NCI-H2081 treated with DMSO at 0.1 percent for 48 hours (cell line): Measurements from ENCODE around the gene CSF3R.
A peak's percentile ranks its signal among the peaks of the same experiment; 100 is the strongest.

Experiments
- DNase-seq: peaks from one replicate; lab custom pipeline; 2025; lab: John Stamatoyannopoulos, UW

CSF3R gene

DNA sequence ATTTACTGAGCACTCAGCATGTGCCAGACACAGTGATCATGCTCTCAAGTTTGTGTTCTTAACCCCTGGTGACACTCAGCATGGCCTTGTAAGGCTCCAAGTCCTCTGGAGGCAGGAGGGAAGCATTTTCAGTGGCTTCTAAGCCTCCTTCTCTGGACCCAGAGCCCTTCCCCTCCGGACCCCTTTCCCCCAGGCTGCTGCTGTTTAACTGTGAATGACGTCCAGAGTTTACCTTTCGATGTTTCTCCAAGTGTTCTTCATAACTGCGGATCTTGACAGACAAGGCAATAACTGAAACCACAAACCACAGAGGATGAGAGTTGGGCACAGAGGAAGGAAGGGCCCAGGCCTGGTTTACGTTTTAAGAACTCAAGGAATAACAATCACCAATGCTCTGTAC lies 25.0 kb downstream of the CSF3R start:
- no peak for DNase-seq

DNA sequence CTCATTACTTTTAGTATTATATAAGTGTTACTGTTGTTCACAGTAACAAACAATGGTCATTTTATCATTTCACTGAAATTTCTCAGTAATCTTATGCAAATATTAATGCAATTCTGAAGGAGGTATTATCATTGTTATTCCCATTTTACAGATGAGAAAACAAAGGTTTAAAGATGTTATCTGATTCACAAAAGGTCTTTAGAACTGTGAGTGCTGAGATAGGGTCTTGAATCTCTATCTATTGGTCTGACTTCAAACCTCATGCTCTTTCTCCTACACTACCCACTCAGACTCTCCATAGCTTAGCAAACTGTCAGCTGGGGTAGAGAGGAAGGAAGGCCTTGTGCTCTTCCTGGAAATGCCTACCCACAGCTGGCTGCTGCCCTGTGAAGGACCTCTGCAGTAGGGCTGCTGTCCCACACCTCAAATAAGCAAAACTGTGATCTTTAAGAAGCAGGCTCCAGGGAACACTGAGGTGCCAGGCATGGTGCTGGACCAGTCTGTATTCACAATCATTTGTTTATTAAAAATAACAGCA lies 26.3 kb downstream of the CSF3R start:
- DNase-seq = no peak

DNA sequence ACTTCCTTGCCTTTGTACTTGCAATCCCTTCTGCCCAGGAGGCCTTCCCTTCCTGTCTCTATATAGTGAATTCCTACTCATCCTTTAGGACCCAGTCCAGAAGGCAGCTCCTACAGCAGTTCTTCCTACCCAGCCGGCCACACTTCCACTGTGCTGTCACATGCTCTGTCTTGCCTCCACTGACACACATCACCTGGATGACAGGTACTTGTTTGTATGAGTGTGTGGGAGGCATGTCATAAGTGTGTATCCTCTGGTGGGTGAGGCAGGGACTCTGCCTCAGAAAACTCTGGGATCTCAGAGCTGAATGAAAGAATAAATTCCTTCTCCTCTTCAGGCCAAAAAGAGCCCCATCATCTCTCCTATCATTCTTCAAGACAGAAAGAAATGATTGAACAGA lies 27.3 kb downstream of the CSF3R start:
- DNase-seq = no peak

DNA sequence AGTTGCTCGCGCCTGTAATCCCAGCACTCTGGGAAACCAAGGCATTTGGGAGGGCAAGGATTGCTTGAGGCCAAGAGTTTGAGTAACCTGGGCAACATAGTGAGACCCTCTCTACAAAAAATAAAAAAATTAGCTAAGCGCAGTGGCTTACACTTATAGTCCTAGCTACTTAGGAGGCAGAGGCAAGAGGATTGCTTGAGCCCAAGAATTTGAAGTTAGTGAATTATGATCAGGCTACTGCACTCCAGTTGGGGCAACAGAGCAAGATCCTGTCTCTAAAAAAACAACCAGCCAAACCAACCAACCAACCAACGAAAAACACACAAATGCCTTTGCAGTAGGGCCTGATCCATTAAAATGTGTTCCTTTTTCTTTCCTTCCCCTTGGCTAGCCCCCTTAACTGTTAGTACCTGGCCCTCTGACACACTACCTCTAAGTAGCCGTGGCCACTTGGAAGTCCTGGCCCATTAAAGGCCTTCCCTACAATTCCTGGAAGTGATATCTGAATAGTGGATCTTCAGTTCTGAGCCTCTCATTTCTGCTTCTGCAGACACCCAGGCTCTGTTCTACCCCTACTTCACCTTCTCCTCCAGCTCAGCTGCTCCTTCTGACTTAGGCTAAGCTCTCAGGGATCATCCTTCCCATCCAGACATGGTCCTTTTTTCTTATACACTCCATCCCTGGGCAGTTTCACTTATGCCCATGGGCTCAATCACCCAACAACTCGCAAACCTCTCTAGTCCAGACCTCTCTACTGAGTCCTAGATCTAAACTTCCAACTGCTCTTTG lies 28.9 kb downstream of the CSF3R start:
- DNase-seq = no peak

DNA sequence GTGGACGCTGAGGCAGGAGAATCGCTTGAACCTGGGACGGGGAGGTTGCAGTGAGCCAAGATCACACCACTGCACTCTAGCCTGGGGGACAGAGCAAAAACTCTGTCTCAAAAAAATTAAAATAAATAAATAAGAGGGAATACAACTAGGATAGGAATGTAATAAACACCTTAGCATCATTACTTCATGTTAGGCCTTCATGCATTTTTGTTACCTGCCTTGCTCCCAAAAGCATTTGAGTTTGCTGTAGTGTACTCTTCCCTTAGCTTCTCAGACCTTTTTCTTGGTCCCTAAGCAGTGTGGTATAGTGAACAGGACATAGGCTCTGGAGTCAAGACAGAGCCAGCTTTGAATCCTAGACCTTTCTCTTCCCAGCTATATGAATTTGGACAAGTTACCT lies 29.7 kb downstream of the CSF3R start:
- no peak for DNase-seq

DNA sequence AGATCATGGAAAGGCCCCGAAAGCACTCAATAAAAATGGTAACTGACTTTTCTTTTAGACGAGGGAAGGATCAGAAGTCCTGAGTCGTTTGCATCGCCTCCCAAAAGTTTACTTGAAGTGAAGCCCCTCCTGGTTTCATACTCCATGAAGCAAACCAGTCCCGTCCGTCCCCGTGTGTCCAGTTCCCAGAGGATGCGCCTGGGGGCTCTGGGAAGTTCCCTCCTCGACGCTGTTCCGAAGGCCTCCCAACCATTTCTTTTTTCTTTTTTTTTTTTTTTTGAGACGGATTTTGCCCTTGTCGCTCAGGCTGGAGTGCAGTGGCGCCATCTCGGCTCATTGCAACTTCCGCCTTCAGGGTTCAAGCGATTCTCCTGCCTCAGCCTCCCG lies 31.8 kb downstream of the CSF3R start:
- no peak for DNase-seq

DNA sequence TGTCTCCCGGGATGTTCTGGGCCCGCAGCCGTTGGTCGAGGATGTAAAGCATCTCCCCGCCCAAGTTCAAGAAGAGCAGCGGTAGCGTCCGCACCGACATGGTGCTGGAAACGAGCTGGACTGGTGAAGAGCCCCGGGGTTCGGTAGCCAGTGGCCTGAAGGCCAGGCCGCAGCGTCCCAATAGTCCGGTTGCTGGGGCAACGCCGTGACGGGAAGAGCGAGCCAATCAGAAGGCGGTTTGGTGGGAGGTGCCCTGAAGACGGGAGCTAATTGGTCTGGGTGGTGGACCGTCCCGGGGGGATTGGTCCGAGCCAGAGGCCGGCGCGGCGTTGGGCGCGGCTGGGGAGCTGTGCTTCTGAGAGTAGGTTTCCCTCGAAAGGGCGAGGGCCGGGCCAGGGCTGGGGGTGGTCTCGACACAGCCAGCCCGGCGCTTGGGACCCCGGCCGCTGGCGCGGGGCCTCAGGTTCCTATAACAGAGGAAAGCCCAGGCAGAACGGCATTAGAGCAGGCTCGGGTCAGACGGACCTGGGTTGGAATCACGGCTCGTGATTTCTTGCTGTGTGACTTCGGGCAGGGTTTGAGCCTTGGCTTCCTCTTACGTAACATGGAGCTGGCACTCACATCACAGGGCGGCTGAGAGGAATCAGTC lies 32.3 kb downstream of the CSF3R start, which contains the start of gene OSCP1:
Gene OSCP1, minus strand, starts transcription at position 182 of the 649 bp plus-strand sequence. Its CDS starts 82 bp downstream, at position 100.
- peak; percentile 90 for DNase-seq

DNA sequence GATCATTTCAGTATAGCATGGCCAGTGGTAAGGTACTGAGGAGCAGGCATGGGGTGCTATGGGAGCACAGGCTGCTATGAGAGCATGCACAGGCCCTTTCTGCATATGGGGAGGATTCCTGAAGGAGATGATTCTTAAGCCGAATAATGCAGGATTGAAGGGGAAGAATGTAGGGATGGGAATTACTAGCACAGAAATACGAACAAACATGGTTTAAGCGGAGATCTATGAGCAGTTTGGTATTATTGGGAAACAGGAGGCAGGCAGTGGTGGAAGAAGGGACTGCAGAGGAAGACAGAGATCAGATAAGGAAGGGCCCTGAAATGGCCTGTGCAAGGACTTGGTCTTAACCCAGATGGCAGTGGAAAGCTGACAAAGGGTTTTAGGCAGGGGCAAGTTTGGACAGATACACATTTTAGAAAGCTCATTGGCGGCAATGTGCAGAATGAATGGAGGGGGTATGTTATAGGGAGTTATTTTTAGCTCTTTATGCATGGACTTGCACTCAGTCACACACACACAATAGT lies 34.1 kb downstream of the CSF3R start:
- no peak for DNase-seq

DNA sequence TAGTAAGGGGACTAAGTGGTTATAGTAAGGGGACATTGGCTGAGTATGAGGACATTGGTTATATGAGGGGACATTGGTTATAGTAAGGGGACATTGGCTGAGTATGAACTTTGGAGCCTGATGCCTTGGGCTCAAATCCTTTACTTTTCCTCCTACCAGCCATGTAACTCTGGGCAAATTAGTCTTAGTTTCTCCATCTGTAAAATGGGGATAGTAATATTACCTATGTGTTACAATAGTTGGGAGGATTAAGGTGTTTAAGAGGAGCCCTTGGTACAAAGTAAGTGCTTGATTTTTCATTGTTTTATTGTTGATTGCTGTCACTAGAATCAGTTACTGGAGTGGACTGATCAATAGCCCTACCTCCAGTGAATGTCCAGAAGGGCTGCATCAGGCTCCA lies 35.3 kb downstream of the CSF3R start:
- DNase-seq = no peak

DNA sequence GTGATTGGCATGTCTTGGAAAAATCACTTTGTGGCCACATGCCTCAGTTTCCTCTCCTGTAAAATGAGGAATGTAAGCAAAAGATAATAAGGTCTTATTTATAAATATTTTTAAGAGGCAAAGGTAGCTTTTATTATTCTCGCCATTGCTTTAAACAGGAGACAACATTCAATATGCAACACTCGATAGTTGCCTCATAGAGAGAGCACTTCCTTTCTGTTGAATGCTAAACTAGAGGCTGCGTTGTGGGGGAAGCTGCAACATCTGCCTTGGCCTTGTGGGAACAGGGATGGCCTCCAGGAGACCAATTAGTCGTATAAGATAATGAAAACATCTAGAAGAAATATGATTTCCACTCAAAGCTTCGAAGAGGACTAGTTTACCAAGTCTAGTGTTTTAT lies 36.0 kb downstream of the CSF3R start:
- no peak for DNase-seq

DNA sequence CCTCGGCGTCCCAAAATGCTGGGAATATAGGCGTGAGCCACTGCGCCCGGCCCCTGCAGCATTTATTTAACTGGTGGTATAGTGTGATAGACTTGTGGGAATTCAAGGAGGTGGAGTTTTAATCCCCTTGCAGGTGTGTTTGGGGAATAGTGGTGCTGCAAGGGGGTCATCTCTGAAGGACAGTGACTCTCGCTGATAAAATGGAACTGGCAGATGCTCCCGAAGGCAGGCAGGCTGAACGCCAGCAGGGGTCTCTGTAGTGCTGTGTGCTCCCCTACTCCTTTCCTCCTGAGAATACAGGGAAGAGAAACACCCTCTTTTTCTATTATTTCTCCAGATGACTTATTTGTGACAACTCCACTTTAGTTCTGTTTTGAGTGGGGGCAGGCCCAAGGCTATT lies 36.4 kb downstream of the CSF3R start:
- no peak for DNase-seq

DNA sequence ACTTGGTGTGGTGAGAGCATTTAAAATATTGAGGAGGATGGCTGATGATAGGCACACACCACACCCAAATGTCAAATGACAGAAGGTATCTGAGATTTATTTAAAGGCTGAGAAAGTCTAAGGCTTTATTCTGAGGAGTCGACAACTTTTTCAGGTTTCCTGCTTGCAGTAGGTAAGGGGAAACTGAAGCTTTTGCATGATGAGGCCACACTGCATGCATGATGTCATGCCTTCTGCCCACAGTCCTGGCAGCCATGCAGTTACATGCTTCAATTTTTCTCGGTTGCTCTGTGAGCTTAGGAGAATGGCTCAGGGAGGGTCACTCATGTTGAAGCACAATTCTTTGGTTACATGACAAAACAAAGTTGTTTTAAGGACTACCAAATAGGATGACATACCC lies 39.4 kb downstream of the CSF3R start:
- no peak for DNase-seq

DNA sequence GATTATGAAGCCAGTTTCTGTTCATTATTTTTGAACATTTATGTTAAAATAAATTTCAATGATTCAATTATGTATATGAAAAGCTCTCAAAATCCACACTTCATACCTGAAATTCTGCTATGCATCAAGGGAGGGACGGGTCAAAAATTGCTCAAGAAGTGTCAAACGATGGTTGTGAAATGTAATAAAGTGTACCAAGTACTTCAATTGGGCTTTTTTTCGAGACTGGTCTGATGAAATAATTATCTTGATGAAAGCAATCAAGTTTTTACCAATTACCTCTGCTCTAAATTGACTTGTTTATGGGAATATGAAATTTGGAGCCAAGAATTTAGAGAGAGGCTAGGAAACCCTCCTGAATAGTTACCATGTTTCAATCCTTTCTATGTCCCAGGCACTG lies 40.4 kb downstream of the CSF3R start:
- no peak for DNase-seq

DNA sequence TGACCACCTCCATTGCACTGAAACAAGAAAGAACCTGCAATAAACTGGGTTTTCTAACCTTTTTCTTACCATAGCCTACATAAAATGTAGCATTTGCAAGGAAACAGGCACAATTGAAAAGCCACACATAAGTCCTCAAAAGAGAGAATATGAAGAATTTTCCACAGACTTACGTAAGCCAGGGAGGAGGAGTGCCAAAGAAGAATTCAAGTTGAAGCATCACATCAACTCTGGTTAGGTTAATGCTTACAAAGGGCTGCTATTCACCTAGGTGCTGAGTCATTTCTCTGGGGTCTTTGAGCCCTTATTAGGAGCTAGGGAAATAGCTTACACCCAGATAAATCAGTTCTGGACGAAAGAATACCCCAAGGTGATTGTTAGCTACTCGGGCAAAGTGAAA lies 42.1 kb downstream of the CSF3R start:
- DNase-seq = no peak

DNA sequence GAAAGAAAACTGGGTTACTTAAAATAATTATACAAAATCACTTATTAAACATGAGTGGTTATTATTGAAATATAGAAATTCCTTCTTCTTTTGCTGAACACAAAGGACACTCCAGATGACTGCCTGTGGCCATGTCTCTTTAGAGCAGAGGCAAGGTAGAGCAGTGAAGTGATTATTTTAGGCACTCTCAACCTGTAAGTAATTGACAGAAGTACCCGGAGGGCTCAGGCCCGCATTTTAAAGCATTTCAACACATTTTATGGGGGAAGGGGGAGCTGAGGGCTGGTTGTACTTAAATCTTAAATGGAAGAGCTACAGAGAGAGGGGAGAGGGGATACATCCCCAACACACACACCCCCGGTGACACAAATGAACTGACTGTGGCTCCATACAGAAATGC lies 42.7 kb downstream of the CSF3R start:
- no peak for DNase-seq

DNA sequence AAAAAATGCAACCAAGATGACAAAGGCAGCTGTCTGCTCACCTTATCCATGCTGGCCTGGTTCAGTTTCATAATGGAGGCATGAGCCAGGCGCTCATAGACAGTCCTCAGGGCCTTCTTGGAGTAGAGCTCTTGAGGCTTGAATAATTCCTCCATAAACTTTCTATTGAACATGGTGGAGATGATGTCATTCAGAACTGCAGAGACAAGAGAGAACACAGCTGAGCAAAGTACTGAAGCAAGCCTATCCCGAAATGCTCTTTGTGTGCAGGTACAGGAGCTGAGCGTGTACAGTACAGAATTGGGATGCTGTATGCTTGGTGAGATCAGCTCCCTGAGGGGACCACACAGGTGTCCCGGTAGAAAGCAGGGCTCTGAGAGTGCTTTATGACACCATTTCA lies 44.0 kb downstream of the CSF3R start:
- no peak for DNase-seq

DNA sequence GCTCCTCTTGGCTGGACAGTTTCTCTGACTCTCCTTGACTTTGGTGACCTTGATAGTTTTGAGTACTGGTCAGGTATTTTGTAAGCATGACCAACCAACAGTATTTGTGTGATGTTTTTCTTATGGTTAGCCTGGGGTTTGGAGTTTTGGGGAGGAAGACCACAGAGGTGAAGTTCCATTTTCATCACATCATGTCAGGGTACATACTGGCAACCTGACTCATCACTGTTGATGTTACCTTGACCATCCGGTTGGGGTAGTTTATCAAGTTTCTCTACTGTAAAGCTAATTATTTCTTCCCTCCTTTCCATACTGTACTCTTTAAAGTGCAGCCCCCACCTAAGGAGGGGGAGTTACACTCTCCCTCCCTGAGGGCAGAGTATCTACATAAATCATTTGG lies 45.9 kb downstream of the CSF3R start:
- no peak for DNase-seq

DNA sequence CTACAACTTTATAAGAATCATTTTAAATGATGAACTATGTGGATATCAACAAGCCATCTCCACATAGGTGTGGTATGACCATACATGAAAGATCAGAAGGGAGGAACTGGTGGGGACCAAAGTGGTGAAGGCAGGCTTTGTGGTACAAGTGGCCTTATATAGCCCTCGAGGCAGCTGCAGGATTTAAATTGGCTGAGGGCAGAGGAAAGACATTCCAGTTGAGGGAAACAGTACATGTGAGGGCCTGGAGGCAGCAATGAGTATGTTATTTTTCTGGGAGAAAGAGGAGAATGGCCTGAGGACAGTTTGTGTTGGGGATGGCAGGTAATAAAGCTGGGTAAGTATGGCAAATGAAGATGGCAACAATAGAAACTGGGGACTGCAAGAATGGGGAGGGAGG lies 49.6 kb downstream of the CSF3R start:
- no peak for DNase-seq

DNA sequence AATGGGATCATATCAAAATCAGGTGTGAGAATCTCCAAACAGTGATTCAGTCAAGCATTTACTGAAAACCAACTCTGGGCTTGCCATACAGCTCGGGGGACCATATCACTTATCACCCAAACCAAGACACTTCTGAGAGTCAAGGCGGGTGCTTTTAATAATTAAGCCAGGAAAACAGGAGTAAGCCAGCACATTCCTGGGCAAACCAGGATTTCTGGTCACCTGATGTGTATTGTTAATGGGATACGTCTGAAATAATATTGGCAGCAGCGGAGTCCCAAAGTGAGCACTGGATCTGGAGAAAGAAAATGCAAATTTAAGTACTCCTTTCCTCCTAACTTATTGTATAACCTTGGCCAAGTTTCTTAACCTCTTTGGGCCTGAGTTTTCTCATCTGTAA lies 50.1 kb downstream of the CSF3R start:
- DNase-seq = no peak

DNA sequence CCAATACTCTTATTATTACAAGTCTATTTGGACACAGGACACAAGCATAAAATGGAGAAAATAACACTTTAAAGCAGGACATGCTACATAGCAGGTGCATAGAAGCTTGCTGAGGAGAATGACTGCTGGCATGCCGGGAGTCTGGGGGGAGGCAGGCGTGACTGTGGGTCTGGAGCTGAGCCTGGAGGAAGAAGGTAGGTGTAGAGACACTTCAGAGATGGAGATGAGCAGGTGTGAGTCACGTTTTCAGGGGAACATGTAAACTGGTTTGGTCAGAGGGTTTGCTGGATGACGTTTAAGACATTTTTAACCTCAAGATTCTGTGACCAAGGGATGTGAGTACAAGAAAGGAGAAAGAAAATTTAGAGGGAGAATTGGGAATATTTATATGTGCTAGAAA lies 56.9 kb downstream of the CSF3R start:
- no peak for DNase-seq

DNA sequence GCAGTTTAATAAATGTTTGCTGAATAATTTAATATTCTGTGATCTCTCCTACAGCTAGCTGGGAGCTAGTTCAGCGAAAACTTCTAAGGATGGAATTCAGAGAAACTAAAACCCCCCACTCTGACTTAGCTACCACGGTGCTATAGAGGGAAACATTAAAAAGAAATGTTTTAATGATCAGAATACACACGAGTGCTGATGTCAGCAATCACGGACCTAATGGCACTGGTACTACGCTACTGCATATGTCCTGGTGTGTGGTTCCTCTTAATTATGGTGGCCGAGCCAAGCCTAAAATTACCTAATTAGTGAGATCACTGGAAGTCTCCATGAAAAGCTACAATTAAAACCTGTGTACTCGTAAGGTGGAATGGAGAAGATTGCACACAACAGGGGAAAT lies 61.1 kb downstream of the CSF3R start:
- no peak for DNase-seq

DNA sequence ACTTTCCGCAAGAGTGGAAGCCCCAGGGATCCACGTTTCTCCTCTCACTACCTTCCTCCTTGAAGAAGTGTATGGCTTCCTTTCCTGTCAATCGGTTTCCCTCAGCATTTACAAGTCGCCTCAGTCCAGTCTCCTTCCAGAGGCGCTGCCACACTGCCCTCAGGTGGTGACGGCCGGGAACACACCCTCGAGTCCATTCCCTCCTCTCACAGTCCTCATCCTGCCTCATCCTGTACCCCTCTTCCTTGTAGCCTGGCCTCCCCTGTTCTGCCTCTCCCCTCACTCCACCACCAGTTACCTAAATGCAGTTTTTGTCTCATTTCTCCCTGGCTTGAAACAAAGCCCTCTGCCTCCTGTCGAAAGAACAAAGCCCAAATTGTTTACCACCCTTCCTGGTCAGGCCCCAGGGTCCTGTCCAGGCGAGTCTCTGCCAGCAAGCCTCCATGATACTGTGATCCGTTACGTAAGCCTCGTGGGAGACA lies 61.8 kb downstream of the CSF3R start:
- DNase-seq = peak; percentile 24

DNA sequence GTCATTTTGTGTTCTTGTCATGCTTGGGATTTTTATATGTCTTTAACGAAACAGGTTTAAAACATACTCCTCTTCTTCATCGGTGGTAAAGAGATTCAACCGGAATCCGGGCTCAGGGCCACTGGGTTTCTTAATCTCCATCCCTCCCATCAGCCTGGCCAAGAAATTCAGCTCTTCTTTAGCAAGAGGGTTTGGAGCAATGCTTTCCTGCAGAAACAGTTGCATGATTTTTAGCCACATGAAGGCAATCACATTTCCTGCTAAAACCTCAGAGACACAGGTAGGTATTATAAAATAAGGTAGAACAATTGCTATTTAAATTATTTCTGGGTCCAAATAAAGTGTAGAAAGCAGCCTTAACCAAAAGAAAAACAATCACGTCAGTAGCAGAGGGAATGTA lies 62.3 kb downstream of the CSF3R start:
- DNase-seq = no peak
